GM19397 (cell line): ENCODE results near the gene UBQLNL.

Experiments used
- ATAC-seq: cut with Tn5 transposase; IDR thresholded peaks from one replicate; pipeline ENCODE4 v1.9.1; 2021; ENCODE audit warnings: mild to moderate bottlenecking, moderate library complexity; ENCODE audit not compliant: unreplicated experiment

Gene UBQLNL

DNA sequence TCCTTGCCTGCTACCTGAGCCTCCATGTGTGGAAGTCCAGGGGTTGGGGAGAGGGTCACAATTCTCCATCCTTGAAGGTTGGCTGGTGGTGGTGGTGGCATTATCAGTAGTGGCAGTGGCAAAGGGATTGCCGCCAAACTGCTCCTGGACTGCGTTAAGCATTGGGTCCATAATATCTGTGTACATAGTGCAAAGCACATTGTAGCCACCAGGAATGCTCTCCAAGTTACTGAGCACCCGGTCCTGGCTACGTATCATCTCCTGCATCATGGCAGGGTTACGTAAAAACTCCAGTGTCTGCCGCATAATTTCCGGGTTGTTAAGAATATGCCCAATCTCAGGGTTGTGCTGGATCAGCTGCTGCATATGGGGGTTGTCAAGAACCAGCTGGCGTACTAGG lies 7.9 kb downstream of the UBQLNL start:
- no peak for ATAC-seq

DNA sequence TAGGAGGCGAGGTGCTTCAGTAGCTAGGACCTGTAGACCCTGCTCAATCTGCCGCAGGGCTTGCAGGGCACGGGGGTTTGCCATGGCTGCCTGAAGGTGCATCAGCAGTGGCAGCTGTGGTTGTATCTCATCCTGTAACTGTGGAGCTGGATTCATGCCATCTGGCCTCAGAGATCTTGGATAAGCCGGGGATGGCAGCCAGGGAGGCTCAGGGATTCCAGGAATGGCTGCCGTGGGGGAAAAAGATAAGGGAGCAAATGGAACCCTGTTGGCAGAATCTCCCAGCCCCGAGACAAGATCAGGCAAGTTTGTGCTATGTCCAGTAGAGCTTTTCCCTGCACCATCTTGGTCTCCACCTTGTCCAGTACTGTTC lies 8.6 kb downstream of the UBQLNL start:
- no peak for ATAC-seq

DNA sequence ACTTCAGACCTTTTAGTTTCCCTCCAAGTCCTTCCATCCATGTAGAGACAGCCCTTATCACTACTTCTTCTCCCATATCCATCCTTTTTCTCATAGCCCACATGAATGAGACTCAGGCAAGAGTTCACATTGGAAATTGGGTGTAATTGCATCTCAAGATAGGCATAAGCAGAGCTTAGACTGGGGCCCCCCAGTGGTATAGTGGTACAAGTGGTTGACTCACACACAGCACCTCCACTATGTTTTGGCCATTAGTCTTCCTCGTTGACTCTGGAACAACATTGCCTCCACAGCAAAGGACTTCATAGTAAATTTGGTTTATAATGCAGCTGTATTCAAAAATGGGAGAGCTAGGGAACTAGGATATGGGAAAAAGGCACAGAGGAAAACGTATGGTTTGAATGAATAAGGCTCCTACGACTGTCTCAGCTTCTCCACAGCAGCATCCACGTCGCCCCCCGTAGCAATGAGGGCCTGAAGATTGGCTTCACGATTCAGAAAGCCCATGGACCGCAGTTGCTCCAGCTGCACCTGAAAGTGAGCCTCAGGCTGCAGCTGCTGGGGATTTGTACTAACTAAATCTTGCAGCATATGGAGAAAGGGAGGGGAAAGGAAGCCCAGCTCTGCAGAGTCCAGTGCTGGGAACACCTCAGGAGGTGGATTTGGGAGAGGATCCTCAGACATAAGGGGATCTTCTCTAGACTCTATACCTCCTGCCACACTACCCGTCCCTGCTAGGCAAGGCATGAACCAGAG lies 9.1 kb downstream of the UBQLNL start:
- ATAC-seq = no peak

DNA sequence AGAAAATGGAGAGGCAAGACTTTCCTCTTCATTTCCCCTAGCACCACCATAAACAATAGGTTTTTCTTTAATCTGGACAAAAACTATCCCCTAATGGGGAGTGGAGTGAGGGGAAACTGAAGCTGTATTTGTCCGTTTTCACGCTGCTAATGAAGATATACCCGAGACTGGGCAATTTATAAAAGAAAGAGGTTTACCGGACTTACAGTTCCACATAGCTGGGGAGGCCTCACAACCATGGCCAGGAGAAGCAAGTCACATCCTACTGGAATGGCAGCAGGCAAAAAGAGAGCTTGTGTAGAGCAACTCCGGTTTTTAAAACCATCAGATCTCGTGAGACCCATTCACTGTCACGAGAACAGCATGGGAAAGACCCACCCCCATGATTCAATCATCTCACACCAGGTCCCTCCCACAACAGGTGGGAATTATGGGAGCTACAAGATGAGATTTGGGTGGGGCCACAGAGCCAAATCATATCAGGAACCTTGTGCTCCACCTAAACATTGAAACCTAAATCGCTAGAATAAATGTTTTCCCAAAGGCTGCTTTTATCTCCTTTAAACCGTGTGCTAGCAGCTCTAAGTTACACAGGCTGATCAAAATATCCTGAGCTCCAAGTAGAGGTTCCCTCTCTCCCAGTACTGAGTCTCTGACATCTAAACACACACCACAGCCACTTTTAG lies 11.0 kb downstream of the UBQLNL start:
- no peak for ATAC-seq

DNA sequence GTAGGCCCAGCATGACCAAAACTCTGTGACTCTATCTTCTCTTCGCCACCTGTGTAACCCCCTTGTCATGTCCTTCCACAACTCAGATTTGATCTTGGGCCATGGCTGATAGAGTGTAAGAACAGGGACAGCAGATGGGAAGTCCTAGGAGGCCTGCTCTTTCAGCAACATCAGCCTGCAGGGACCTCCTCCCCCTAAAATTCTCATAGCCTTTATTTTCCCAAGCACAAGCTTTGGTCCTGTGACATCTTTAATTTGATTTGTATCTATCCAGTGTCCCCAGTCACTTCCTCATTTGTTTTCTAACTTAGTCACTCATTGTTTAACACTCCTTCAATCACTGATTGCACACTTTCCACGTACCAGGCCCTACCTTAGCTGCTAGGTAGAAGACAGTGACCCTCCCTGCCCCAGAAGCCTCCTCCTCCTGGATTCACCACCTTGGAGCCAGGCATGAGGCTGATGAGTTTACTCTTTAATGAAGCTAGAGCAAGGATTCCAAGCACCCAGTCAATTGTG lies 12.0 kb downstream of the UBQLNL start:
- no peak for ATAC-seq

DNA sequence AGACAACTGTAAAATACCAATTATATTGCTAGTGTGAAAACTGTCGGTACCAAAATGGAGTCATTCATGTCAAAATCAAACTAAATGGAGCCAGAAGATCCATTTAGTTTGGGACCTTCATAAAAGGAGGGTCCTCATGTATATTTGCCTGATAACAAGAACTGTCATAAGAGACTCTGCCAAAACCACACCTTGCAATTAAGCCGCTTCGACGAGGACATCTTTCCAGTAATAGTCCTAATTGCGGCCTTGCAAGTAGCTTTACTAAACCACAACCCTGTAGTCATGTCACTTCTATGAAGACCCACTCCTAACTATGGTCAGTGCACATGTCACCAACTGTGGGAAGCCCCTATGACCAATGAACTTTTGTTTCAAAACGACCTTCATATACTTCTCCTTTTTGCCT lies 16.1 kb downstream of the UBQLNL start:
- no peak for ATAC-seq

DNA sequence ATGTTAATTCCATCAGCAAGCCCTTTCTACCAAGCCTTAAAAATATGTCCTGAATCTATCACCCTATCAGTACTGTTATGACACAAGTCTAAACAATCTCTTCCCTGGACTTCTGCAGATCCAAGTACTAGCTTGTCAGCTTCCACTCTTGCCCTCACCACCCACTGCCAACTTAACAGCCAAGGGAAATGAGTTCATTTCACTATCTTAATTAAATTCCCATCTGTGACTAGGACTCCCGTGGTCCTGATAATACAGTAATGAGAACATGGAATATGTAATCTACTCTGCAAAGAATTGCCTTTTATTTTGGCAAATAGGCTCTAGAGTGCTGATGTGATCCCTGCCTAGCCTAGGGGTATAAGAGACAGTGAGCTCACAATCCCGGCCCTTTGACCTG lies 16.8 kb downstream of the UBQLNL start:
- ATAC-seq = no peak

DNA sequence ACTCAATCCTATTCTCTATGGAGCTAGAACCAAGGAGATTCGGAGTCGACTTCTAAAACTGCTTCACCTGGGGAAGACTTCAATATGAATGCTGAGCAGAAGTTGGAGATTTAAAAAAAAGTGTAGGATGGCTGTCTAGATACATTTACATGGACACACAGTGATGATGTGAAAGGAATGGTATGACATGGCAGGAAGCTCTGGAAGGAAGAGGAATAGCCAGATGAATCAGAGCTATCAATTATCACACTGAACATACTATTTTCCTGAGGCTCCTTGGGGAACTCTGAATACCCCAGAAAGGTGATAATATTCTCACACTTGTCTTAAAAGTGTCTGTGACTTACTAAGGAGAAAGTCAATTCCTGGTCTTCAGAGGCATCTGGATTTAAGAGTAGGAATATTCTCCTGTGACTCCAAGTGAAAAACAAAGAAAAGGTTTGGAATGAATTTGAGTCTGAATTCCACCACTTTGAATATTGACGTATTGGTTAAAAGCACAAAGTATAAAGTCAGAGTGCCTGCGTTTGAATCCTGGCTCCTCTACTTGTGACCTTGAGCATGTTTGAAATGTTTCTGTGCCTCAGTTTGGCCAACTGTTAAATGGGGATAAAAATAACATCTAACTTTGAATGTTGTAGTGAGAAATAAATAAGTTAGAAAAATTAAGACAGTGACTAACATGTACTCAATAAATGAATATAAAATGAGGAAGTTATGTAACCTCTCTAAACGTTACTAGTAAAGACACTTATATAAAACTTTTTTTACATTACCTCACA lies 26.7 kb downstream of the UBQLNL start:
- no peak for ATAC-seq

DNA sequence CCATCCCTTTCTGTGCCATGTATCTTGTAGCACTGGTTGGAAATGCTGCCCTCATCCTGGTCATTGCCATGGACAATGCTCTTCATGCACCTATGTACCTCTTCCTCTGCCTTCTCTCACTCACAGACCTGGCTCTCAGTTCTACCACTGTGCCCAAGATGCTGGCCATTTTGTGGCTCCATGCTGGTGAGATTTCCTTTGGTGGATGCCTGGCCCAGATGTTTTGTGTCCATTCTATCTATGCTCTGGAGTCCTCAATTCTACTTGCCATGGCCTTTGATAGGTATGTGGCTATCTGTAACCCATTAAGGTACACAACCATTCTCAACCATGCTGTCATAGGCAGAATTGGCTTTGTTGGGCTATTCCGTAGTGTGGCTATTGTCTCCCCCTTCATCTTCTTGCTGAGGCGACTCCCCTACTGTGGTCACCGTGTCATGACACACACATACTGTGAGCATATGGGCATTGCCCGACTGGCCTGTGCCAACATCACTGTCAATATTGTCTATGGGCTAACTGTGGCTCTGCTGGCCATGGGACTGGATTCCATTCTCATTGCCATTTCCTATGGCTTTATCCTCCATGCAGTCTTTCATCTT lies 27.6 kb downstream of the UBQLNL start:
- ATAC-seq = no peak

DNA sequence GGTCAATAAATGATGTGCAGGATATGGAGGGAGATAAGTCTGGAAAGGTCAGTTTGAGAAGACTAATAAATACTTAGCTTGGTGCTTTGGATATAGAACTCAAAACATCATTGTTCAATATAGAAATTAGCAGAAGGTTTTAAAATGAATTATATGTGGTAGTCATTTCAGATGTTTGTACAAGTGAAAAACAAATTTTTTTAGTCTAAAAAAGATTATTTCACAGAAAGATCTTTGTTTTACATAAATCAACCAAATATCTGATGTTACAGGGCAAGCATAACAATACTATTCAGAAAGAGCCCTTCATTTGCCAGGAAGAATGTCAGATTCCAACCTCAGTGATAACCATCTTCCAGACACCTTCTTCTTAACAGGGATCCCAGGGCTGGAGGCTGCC lies 28.1 kb downstream of the UBQLNL start, which contains the start of gene OR52D1:
Gene OR52D1 (plus strand): TSS at position 301 of the 400 bp plus-strand sequence. CDS start 22 bp downstream, at position 323.
- no peak for ATAC-seq

DNA sequence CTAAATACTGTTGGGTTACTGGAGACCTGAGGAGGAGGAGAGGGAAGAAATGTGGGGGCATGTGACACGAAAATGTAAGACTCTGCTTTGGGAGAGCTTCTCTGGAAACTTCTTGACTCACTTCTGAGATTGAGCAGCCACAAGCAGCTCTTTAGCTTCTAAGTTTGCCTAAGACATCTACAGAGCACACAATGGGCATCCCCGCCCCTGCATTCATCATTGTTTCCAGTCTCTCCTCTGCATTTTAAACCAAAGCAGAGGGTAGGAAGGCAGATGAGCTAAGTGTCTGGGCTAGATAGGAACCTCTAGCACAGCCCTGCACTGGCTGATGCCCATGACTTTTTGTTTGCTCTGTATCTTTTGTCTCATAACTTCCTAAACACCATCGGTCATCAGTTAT lies 30.1 kb downstream of the UBQLNL start:
- no peak for ATAC-seq

DNA sequence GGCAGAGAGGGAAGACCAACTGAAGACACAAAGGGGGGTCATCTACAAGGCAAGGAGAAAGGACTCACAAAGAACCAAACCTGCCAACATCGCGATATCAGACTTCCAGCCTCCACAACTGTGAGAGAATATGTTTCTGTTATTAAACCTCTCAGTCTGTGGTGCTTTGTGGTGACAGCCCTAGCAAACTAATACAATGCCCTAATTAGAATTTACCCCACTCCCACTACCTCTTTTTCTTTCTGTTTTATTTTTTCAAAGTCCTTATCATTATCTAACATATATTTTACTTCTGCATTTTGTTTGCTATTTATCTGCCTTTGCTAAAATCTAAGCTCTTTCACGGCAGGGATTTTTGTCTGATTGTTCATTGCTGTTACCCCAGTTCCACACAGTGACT lies 30.5 kb downstream of the UBQLNL start:
- no peak for ATAC-seq

DNA sequence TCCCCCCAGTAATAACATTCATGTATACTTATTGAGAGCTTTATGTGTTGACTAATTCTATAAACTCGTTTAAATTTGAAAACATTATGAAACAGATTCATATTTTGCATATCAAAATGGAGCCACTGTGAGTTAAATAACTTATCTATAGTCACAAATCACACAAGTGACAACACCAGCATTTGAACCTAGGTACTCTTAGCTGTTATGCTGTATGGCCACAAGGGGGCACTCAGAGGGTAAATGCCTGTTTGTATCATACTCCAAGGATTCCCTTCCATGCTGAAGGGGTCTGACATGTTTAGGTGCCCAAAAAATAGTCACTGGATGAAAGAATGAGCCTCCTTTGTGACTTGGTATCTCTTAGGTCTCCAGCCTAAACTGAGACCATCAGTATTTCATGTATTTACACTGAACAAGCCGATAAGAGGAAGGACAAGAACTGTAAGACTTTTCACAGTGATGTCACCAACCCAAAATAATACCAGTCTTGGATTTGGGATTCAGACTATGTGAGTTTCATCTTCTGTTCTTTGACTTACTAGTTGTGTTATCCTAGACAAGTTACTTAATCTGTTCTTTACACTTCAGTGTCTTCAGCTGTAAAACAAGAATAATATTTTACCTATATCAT lies 40.2 kb downstream of the UBQLNL start:
- peak; percentile 66 for ATAC-seq

DNA sequence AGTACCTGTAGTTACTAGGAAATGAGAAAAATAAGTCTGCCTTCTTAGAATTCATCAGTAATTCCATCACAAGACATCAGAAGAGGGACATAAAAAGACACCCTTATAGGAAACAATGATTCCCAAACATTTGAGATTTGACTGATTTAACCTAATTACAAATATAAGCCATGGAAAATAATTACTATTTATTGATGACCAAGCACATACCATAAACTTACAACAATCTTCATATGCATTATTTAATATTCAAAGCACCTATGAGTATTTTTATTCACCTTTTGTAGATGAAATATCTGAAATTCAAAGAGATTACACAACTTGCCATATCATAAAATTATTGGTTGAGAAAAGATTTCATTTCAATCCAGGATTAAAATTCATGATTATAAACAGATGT lies 42.6 kb downstream of the UBQLNL start:
- no peak for ATAC-seq

DNA sequence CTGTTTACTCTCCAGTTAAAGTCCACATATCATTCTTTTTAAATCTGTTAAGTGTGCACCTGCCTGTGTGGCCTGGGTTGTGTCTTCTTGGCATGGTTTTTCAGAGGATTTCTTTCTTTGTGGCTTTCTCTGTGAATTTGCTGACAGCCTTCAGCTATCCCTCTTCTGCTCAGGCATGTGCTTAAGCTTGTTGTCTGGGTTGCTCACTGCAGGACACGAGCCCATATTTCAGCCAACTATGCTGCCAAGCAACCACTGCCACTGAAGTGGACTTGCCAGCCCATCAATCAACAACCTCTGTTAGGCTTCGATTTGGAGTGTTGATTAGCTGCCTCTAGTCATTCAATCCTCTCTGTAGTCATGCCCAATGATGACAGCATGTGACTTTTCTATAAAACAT lies 49.0 kb downstream of the UBQLNL start:
- ATAC-seq = no peak
